ENCODE data around the gene PDCD2L. TPM values are rescaled to one million over a fixed set of nuclear protein-coding genes. Genes with fewer than 3 reads are reported as not detected.

The PDCD2L gene
- total and polyA plus RNA-seq, 9 of the 15 experiments (the other 6 are each of a cell fraction or from before 2014, with no cell fraction given) = 12.1 to 68.5 (median 56.3) TPM

- no peaks in the 10 kb centered on the region for H3K27me3 ChIP-seq (ENCODE audit: control insufficient read depth in 2 of 2, insufficient read depth in 2 of 2, low read length in 2 of 2)
- no peak overlapping the region for H3K9ac ChIP-seq (ENCODE audit: insufficient read depth in 1 of 2, low read depth in 2 of 2, low read length in 2 of 2)
- peaks cover 87% of the 10 kb centered on the region for H3K36me3 ChIP-seq (ENCODE audit: control insufficient read depth, insufficient read depth, low read length)
- DNase-seq (ENCODE audit: extremely low read depth in 1 of 4, low spot score in 3 of 4) = no peak
- in situ Hi-C loops (cut with MboI) = no loop called here
- intact Hi-C loops (cut with micrococcal nuclease) = no loop called here
- H3K79me2 ChIP-seq (ENCODE audit: control insufficient read depth, insufficient read depth, low read length) = peaks cover 56% of the 10 kb centered on the region
- BruUV-seq (replicated peaks) = no TSS peak
- no peak overlapping the region; the same call in 2 of the 3 replicates for H3K27ac ChIP-seq (ENCODE audit: extremely low read depth, low read depth, low read length)
- 95% methylated on average over 9 of the region's 11 CpGs for WGBS (ENCODE audit: insufficient coverage, low coverage, missing lambda C conversion rate)
- no peaks in the 10 kb centered on the region for H3K9me3 ChIP-seq (replicated peaks; ENCODE audit: control insufficient read depth, insufficient read depth, low read depth, low read length)
- ATAC-seq = no peak
- FAIRE-seq = no peak
- CTCF ChIA-PET (ENCODE audit: low intra/inter-chr PET ratio) = no interaction called here
- POLR2A ChIA-PET = interaction anchor here (0.5 to 1.4 kb wide), 3 partner anchors 11 to 312 kb away, joined by 3 to 6 read pairs (median 3); no protein-coding TSS in a partner anchor
- no peak overlapping the region for H3K4me3 ChIP-seq
- H4K20me1 ChIP-seq (replicated peaks; ENCODE audit: control insufficient read depth, insufficient read depth, low read length) = peaks cover 11% of the 10 kb centered on the region; the same call in 1 of the 2 replicates
- H2AFZ ChIP-seq (ENCODE audit: low read depth, low read length) = no peak overlapping the region
- H3K4me1 ChIP-seq (replicated peaks in 1 of 2; ENCODE audit: control insufficient read depth in 2 of 2, insufficient read depth in 2 of 2, low read length in 2 of 2) = peaks cover 4% of the 10 kb centered on the region in 2 experiments; a peak in 3 of 5 replicates
- no peaks in the 10 kb centered on the region for H3K9me1 ChIP-seq (ENCODE audit: control insufficient read depth, insufficient read depth, low read length)
- no peak overlapping the region for H3K4me2 ChIP-seq (ENCODE audit: insufficient read depth, low read length)
- no peak for TF ChIP-seq REST (IDR thresholded peaks at IDR 0.05; ENCODE audit: borderline replicate concordance)
- TF ChIP-seq REST (CRISPR knock-in tag; IDR thresholded peaks at IDR 0.05; ENCODE audit: low read depth) = no peak
- no peak for TF ChIP-seq DDX20 (tag; IDR thresholded peaks at IDR 0.05; ENCODE audit: low read depth)
- TF ChIP-seq MCM7 (IDR thresholded peaks at IDR 0.05) = no peak
- no peak for TF ChIP-seq TEAD2 (tag; IDR thresholded peaks at IDR 0.05)
- no peak for TF ChIP-seq SMAD2 (IDR thresholded peaks at IDR 0.05; ENCODE audit: low read depth, low read length)
- no peak for TF ChIP-seq PPARD (CRISPR knock-in tag; IDR thresholded peaks at IDR 0.05)
- TF ChIP-seq ERF (CRISPR knock-in tag; IDR thresholded peaks at IDR 0.05) = no peak
- TF ChIP-seq ZSCAN29 (IDR thresholded peaks at IDR 0.05) = no peak
- no peak for TF ChIP-seq MEF2D (tag; conservative IDR thresholded peaks at IDR 0.05; ENCODE audit: low read depth)
- no peak for TF ChIP-seq ATF2 (CRISPR knock-in tag; IDR thresholded peaks at IDR 0.05)
- no peak for TF ChIP-seq PML (IDR thresholded peaks at IDR 0.05; ENCODE audit: low read length)
- no peak for TF ChIP-seq ETS2 (tag; IDR thresholded peaks at IDR 0.05; ENCODE audit: borderline replicate concordance, poor library complexity, severe bottlenecking)
- no peak for TF ChIP-seq RAD21 (CRISPR knock-in tag; conservative IDR thresholded peaks at IDR 0.05 in 1 of 2, IDR thresholded peaks at IDR 0.05 in 1 of 2)
Measured at GRCh38 chr19:34373601-34374288, 30.5 kb upstream of the PDCD2L start.

Data from K562 (cell line).